Ishikawa (cell line): Measurements from ENCODE around the gene EFNA2.
A peak's percentile ranks its signal among the peaks of the same experiment; 100 is the strongest.

Source experiments
- CEBPB ChIP-seq: IDR thresholded peaks from 2 replicates; pipeline ENCODE4 v1.6.1; 2012
- CREB1 ChIP-seq: IDR thresholded peaks from 2 replicates; pipeline ENCODE4 v1.6.1; 2012; ENCODE audit warnings: low read depth
- EGR1 ChIP-seq: IDR thresholded peaks from 2 replicates; pipeline ENCODE4 v1.6.1; 2012
- EP300 ChIP-seq: IDR thresholded peaks from 2 replicates; pipeline ENCODE4 v1.6.1; 2012; ENCODE audit warnings: borderline replicate concordance
- FOXM1 ChIP-seq: IDR thresholded peaks from 2 replicates; pipeline ENCODE4 v1.6.1; 2012; ENCODE audit warnings: low read depth, borderline replicate concordance
- MAX ChIP-seq: IDR thresholded peaks from 2 replicates; pipeline ENCODE4 v1.6.1; 2012
- NFIC ChIP-seq: IDR thresholded peaks from 2 replicates; pipeline ENCODE4 v1.6.1; 2012
- RAD21 ChIP-seq: IDR thresholded peaks from 2 replicates; pipeline ENCODE4 v1.6.1; 2012; ENCODE audit warnings: low read depth
- REST ChIP-seq: IDR thresholded peaks from 2 replicates; pipeline ENCODE4 v1.6.1; 2012; ENCODE audit warnings: low read depth, mild to moderate bottlenecking
- TAF1 ChIP-seq: IDR thresholded peaks from 2 replicates; pipeline ENCODE4 v1.6.1; 2012; ENCODE audit warnings: low read depth, mild to moderate bottlenecking
- USF1 ChIP-seq: IDR thresholded peaks from 2 replicates; pipeline ENCODE4 v1.6.1; 2012
- YY1 ChIP-seq: IDR thresholded peaks from 2 replicates; pipeline ENCODE4 v1.6.1; 2012; ENCODE audit warnings: low read depth

GRCh38 chr19:1243768-1244692 lies 41.6 kb upstream of the EFNA2 start:
- TF ChIP-seq TAF1 (no peak), CREB1 (no peak), RAD21 (peak; percentile 83), REST (no peak), CEBPB (no peak), FOXM1 (no peak), EP300 (no peak), YY1 (no peak), NFIC (no peak), EGR1 (no peak), USF1 (no peak), MAX (no peak)
